ENCODE results near the gene LGALS7. TPM values are rescaled to one million over a fixed set of nuclear protein-coding genes. Genes with fewer than 3 reads are reported as not detected.

LGALS7 gene
- total and polyA plus RNA-seq, 2 of the 4 experiments (the other 2 are of a cell fraction), result not detected

DNA sequence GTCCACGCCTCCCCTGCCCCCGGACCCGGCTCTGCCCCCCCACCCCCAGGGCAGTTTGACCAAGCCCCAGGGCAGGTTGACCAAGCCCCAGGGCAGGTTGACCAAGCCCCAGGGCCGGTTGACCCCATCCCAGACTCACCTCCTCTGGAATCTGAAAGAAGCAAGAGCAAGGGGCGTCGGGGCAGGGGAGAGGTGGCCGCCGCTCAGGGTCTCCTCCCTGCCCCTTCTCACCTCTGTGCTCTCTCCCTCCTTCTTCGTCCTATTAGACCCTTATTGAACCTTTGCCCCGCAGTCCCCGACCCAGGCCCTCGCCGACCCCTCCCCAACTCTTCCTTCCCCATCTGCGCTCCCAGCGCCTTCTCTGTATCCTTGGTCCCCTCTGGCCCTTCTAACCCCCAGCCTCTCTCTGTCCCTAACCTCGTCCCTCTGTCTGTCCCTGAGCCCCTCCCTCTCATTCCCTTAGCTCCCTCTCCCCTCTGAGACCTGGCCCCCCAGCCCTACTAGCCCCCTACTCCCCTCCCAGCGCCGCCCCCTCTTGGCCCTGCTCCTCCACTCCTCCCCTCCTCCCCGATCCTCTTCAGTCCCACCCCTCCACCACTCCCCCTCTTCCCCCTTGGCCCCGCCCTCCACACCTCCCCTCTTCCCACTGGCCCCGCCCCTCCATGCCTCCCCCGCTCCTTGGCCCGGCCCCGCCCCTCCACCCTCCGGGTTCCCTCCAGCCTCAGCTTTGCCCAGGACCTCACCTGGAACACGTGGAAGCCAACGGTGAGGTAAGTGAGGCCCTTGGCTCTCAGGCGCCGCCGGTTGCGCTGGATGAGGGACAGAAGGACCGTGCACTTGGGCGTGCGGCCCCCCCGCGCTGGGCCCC, 36.7 kb downstream of the LGALS7 start:
- H3K9ac ChIP-seq (ENCODE audit: low read depth, low read length), result no peak overlapping the region
- no peak overlapping the region for H4K8ac ChIP-seq (ENCODE audit: low read depth in 2 of 2, low read length in 2 of 2)
- no TSS peak for BruUV-seq (replicated peaks)
- no peak overlapping the region for H2AK5ac ChIP-seq (ENCODE audit: low read depth, low read length)
- H3K18ac ChIP-seq (ENCODE audit: low read depth, low read length), result no peak overlapping the region
- H3K9me1 ChIP-seq (ENCODE audit: insufficient read depth, low read length), result 0 out of 2 replicates have a peak, but pooled peaks cover 3% of the 10 kb centered on the region
- no peak overlapping the region for H2BK20ac ChIP-seq (ENCODE audit: low read depth, low read length)
- H3K4me2 ChIP-seq (ENCODE audit: low read depth, low read length), result peak overlapping the region; percentile 28; the same call in 1 of the 2 replicates
- intact Hi-C loops (cut with micrococcal nuclease) (no loop called here), dilution Hi-C loops (cut with HindIII; ENCODE audit: low sequenced_read_pairs, unreplicated experiment) (no loop called here), in situ Hi-C loops (cut with MboI; ENCODE audit: low sequenced_read_pairs) (loop anchor here (25.0 kb wide), 1 partner anchor 176 kb away; the partner anchor contains the start of gene CCER2)
- no peaks in the 10 kb centered on the region for H3K9me3 ChIP-seq (ENCODE audit: control insufficient read depth, insufficient read depth, low read length)
- no peak overlapping the region for H4K5ac ChIP-seq (ENCODE audit: low read depth, low read length)
- no peaks in the 10 kb centered on the region for H3K27me3 ChIP-seq (ENCODE audit: control insufficient read depth, insufficient read depth, low read length)
- no peak overlapping the region for H3K27ac ChIP-seq (ENCODE audit: insufficient read depth, low read length)
- H4K20me1 ChIP-seq (ENCODE audit: insufficient read depth, low read length), result peaks cover 20% of the 10 kb centered on the region
- no peak overlapping the region for H3K4ac ChIP-seq (ENCODE audit: low read depth, low read length)
- H3K23ac ChIP-seq (ENCODE audit: low read depth, low read length), result no peak overlapping the region
- no peak overlapping the region for H3K14ac ChIP-seq (replicated peaks; ENCODE audit: low read depth, low read length)
- peaks cover 0 to 2% of the 10 kb centered on the region in 2 experiments; a peak in 1 of 4 replicates for H3K79me1 ChIP-seq (ENCODE audit: low read depth in 1 of 2, low read length in 2 of 2)
- H4K91ac ChIP-seq (ENCODE audit: insufficient read depth, low read depth, low read length), result no peak overlapping the region
- no peak overlapping the region for H2AK9ac ChIP-seq (replicated peaks; ENCODE audit: low read depth, low read length, poor library complexity)
- TF ChIP-seq FOS (IDR thresholded peaks at IDR 0.05; ENCODE audit: low read depth, low read length) (no peak), RAD21 (IDR thresholded peaks at IDR 0.05; ENCODE audit: low read length) (no peak), RFX5 (IDR thresholded peaks at IDR 0.05; ENCODE audit: low read depth, low read length) (no peak), NFE2L2 (IDR thresholded peaks at IDR 0.05; ENCODE audit: low read depth, low read length) (no peak), SMC3 (IDR thresholded peaks at IDR 0.05; ENCODE audit: low read depth, low read length) (no peak), MXI1 (IDR thresholded peaks at IDR 0.05; ENCODE audit: borderline replicate concordance, low read depth, low read length) (no peak), CEBPB (IDR thresholded peaks at IDR 0.05; ENCODE audit: low read depth, low read length) (no peak), MAZ (IDR thresholded peaks at IDR 0.05; ENCODE audit: borderline replicate concordance, low read depth, low read length) (no peak)
- TF ChIP-seq, protein P1, sequence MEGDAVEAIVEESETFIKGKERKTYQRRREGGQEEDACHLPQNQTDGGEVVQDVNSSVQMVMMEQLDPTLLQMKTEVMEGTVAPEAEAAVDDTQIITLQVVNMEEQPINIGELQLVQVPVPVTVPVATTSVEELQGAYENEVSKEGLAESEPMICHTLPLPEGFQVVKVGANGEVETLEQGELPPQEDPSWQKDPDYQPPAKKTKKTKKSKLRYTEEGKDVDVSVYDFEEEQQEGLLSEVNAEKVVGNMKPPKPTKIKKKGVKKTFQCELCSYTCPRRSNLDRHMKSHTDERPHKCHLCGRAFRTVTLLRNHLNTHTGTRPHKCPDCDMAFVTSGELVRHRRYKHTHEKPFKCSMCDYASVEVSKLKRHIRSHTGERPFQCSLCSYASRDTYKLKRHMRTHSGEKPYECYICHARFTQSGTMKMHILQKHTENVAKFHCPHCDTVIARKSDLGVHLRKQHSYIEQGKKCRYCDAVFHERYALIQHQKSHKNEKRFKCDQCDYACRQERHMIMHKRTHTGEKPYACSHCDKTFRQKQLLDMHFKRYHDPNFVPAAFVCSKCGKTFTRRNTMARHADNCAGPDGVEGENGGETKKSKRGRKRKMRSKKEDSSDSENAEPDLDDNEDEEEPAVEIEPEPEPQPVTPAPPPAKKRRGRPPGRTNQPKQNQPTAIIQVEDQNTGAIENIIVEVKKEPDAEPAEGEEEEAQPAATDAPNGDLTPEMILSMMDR (conservative IDR thresholded peaks at IDR 0.05; ENCODE audit: low read depth, low read length), result no peak
- ATAC-seq (ENCODE audit: low read depth), result no peak
- no peak overlapping the region for H2BK120ac ChIP-seq (ENCODE audit: low read depth, low read length)
- peaks cover 5% of the 10 kb centered on the region; the same call in 1 of the 2 replicates for H3K36me3 ChIP-seq (ENCODE audit: control insufficient read depth, insufficient read depth, low read length)
- H2AFZ ChIP-seq (replicated peaks; ENCODE audit: low read length, poor library complexity), result peak overlapping the region; percentile 77
- ChIA-PET CTCF (no interaction called here), POLR2A (ENCODE audit: unreplicated experiment) (no interaction called here)
- 12% methylated on average over 14 of the region's 36 CpGs; no CpG with 5 or more reads in 1 of the 2 experiments for WGBS, 2 experiments (ENCODE audit: extremely low coverage in 2 of 2, insufficient read length in 1 of 2)
- H3K4me1 ChIP-seq (ENCODE audit: control insufficient read depth, insufficient read depth, low read length), result peaks cover 13% of the 10 kb centered on the region
- H2BK5ac ChIP-seq (ENCODE audit: low read depth, low read length, poor library complexity, severe bottlenecking), result no peak overlapping the region
- no peak overlapping the region for H3K56ac ChIP-seq (ENCODE audit: extremely low read depth, insufficient read depth, low read length)
- no peak overlapping the region for H2BK15ac ChIP-seq (ENCODE audit: low read depth, low read length)
- H3K4me3 ChIP-seq (ENCODE audit: insufficient read depth, low read depth, low read length), result no peak overlapping the region; the same call in 1 of the 2 replicates
- DNase-seq, result no peak
